Neural progenitor cell (in vitro differentiated cells): ENCODE measurements around the gene ISG15. TPM values are rescaled to one million over a fixed set of nuclear protein-coding genes. Genes with fewer than 3 reads are reported as not detected.

Source experiments
- DNase-seq: peaks from one replicate; pipeline ENCODE4 v3.0.0-alpha.2; 2016; ENCODE audit warnings: low spot score
- H2AFZ ChIP-seq: fragments of 200-600 bp; sonication (generic); replicated peaks from 2 replicates; pipeline ENCODE4 v1.6.1; 2016; ENCODE audit warnings: antibody characterized with exemption
- H3F3A ChIP-seq: fragments of 200-600 bp; sonication (generic); 2 replicates; pipeline ENCODE4 v1.6.1; 2016; ENCODE audit warnings: antibody characterized with exemption, low read depth
- H3K27ac ChIP-seq: fragments of 200-600 bp; sonication (generic); 2 replicates; pipeline ENCODE4 v1.5.1; 2016; ENCODE audit warnings: mild to moderate bottlenecking
- H3K27me3 ChIP-seq: fragments of 200-600 bp; sonication (generic); 2 replicates; pipeline ENCODE4 v1.6.1; 2016; ENCODE audit warnings: mild to moderate bottlenecking, moderate library complexity
- H3K36me3 ChIP-seq: fragments of 200-600 bp; sonication (generic); 2 replicates; pipeline ENCODE4 v1.5.1; 2016
- H3K4me1 ChIP-seq: fragments of 200-600 bp; sonication (generic); 2 replicates; pipeline ENCODE4 v1.6.1; 2016; ENCODE audit warnings: mixed run types
- H3K4me2 ChIP-seq: fragments of 200-600 bp; sonication (generic); 2 replicates; pipeline ENCODE4 v1.6.1; 2016
- H3K4me3 ChIP-seq: fragments of 200-600 bp; sonication (generic); 2 replicates; pipeline ENCODE4 v1.5.1; 2016
- H3K79me2 ChIP-seq: fragments of 200-600 bp; sonication (generic); 2 replicates; pipeline ENCODE4 v1.6.1; 2016; ENCODE audit warnings: low read depth
- H3K9ac ChIP-seq: fragments of 200-600 bp; sonication (generic); 2 replicates; pipeline ENCODE4 v1.6.1; 2016
- H3K9me3 ChIP-seq: fragments of 200-600 bp; sonication (generic); 2 replicates; pipeline ENCODE4 v1.5.1; 2016; ENCODE audit warnings: low read depth
- H4K20me1 ChIP-seq: fragments of 200-600 bp; sonication (generic); 2 replicates; pipeline ENCODE4 v1.6.1; 2016; ENCODE audit warnings: low read depth
- H3K27ac Mint-ChIP-seq: 3 replicates; pipeline ENCODE4 v1.8.0; 2021; ENCODE audit warnings: mixed read lengths
- H3K27me3 Mint-ChIP-seq: 2 replicates; pipeline ENCODE4 v1.8.0; 2022; ENCODE audit warnings: low read depth, mild to moderate bottlenecking, inconsistent platforms, moderate library complexity, mixed read lengths; ENCODE audit not compliant: insufficient read depth
- H3K36me3 Mint-ChIP-seq: 3 replicates; pipeline ENCODE4 v1.8.0; 2021; ENCODE audit warnings: mixed read lengths
- H3K4me1 Mint-ChIP-seq: 3 replicates; pipeline ENCODE4 v1.8.0; 2021; ENCODE audit warnings: mixed read lengths
- H3K4me3 Mint-ChIP-seq: 3 replicates; pipeline ENCODE4 v1.8.0; 2021; ENCODE audit warnings: mild to moderate bottlenecking, moderate library complexity, mixed read lengths
- H3K9me3 Mint-ChIP-seq: 3 replicates; pipeline ENCODE4 v1.8.0; 2020; ENCODE audit warnings: mixed read lengths
- CTCF ChIP-seq: fragments of 200-600 bp; sonication (generic); IDR thresholded peaks from 2 replicates; pipeline ENCODE4 v1.5.1; 2017; ENCODE audit warnings: antibody characterized with exemption, mild to moderate bottlenecking
- EZH2 ChIP-seq: fragments of 200-600 bp; sonication (generic); IDR thresholded peaks from 2 replicates; pipeline ENCODE4 v1.6.1; 2017; ENCODE audit warnings: antibody characterized with exemption, mild to moderate bottlenecking, moderate library complexity
- EZH2phosphoT487 ChIP-seq: fragments of 200-600 bp; sonication (generic); IDR thresholded peaks from 2 replicates; pipeline ENCODE4 v1.6.1; 2017; ENCODE audit warnings: antibody characterized with exemption
- total RNA-seq: library from RNA; depleted of rRNA; stranded (reverse); fragments of >200 nt; gene quantifications from 2 replicates; pipeline ENCODE4 v1.2.3, GENCODE V29; 2015; ENCODE audit warnings: low replicate concordance

ISG15 gene
- total RNA-seq, 1 donor from 2014 or later = 22.4 TPM

- TF ChIP-seq CTCF (no peak), EZH2phosphoT487 (no peak), EZH2 (no peak)
- no peak overlapping the region for H3K4me3 ChIP-seq
- Mint-ChIP-seq H3K9me3 (peaks cover 2% of the 10 kb centered on the region), H3K27ac (no peak overlapping the region), H3K36me3 (peaks cover 2% of the 10 kb centered on the region), H3K4me1 (no peaks in the 10 kb centered on the region), H3K4me3 (no peak overlapping the region), H3K27me3 (peaks cover 48% of the 10 kb centered on the region)
- H2AFZ ChIP-seq = no peak overlapping the region
- H3K9me3 ChIP-seq = no peaks in the 10 kb centered on the region
- no peak overlapping the region for H3K27ac ChIP-seq
- H3K79me2 ChIP-seq = no peaks in the 10 kb centered on the region
- peaks cover 5% of the 10 kb centered on the region for H3K4me1 ChIP-seq
- no peak for DNase-seq
- H3F3A ChIP-seq = peaks cover 13% of the 10 kb centered on the region
- no peak overlapping the region for H3K9ac ChIP-seq
- H3K4me2 ChIP-seq = no peak overlapping the region
- peaks cover 80% of the 10 kb centered on the region for H3K27me3 ChIP-seq
- H4K20me1 ChIP-seq = peaks cover 38% of the 10 kb centered on the region
- H3K36me3 ChIP-seq = no peaks in the 10 kb centered on the region
Observed at GRCh38 chr1:967466-968343, 45.6 kb upstream of the ISG15 start.

GRCh38 chr1:969260-969855 lies 43.9 kb upstream of the ISG15 start:
- Histone ChIP-seq H4K20me1 (peaks cover 32% of the 10 kb centered on the region), H3F3A (peaks cover 13% of the 10 kb centered on the region), H3K79me2 (no peaks in the 10 kb centered on the region), H3K4me2 (no peak overlapping the region), H3K9ac (no peak overlapping the region), H3K4me3 (no peak overlapping the region), H3K27me3 (peaks cover 96% of the 10 kb centered on the region), H3K4me1 (peaks cover 5% of the 10 kb centered on the region), H3K9me3 (no peaks in the 10 kb centered on the region), H3K27ac (no peak overlapping the region), H3K36me3 (no peaks in the 10 kb centered on the region), H2AFZ (no peak overlapping the region)
- Mint-ChIP-seq H3K36me3 (peaks cover 2% of the 10 kb centered on the region), H3K4me1 (no peaks in the 10 kb centered on the region), H3K9me3 (peaks cover 2% of the 10 kb centered on the region), H3K27ac (peak overlapping the region; percentile 81), H3K4me3 (peak overlapping the region; percentile 50), H3K27me3 (peaks cover 50% of the 10 kb centered on the region)
- TF ChIP-seq EZH2 (no peak), CTCF (no peak), EZH2phosphoT487 (no peak)
- DNase-seq = no peak

- Histone ChIP-seq H3K27me3 (peaks cover 100% of the 10 kb centered on the region), H4K20me1 (peaks cover 25% of the 10 kb centered on the region), H3K4me3 (no peak overlapping the region), H2AFZ (no peak overlapping the region), H3K9ac (no peak overlapping the region), H3K79me2 (no peaks in the 10 kb centered on the region), H3K4me2 (no peak overlapping the region), H3K27ac (no peak overlapping the region), H3K9me3 (no peaks in the 10 kb centered on the region), H3K4me1 (peaks cover 5% of the 10 kb centered on the region), H3F3A (peaks cover 13% of the 10 kb centered on the region), H3K36me3 (no peaks in the 10 kb centered on the region)
- no peak overlapping the region for H3K4me3 Mint-ChIP-seq
- no peaks in the 10 kb centered on the region for H3K36me3 Mint-ChIP-seq
- H3K27ac Mint-ChIP-seq = no peak overlapping the region
- peaks cover 2% of the 10 kb centered on the region for H3K9me3 Mint-ChIP-seq
- TF ChIP-seq EZH2 = no peak
- TF ChIP-seq CTCF = no peak
- TF ChIP-seq EZH2phosphoT487 = no peak
- DNase-seq = no peak
- H3K27me3 Mint-ChIP-seq = peaks cover 47% of the 10 kb centered on the region
- no peaks in the 10 kb centered on the region for H3K4me1 Mint-ChIP-seq
Observed at GRCh38 chr1:970242-970972, 42.9 kb upstream of the ISG15 start.
